PC-3 (cell line): ENCODE measurements around the gene RPS6KA6. TPM values are rescaled to one million over a fixed set of nuclear protein-coding genes. Genes with fewer than 3 reads are reported as not detected.

Experiments used
- ATAC-seq: fragments of 200-7000 bp; cut with Tn5 transposase; 2 replicates; pipeline ENCODE4 v1.9.1; 2020; ENCODE audit warnings: mild to moderate bottlenecking, moderate library complexity
- Bru-seq: library from RNA; stranded (reverse); fragments of 400-500 nt; gene quantifications from one replicate; lab custom pipeline; 2021; lab: Mats Ljungman, UMichigan
- BruChase-seq, 2 experiments: library from RNA; stranded (reverse); fragments of 400-500 nt; gene quantifications; one replicate each; lab custom pipeline; 2021; lab: Mats Ljungman, UMichigan
- BruUV-seq: library from RNA; stranded (reverse); fragments of 400-500 nt; replicated peaks from 2 replicates; lab custom pipeline; 2021; lab: Mats Ljungman, UMichigan
- CTCF ChIA-PET: fragments of 300-600 bp; sonication (Branson Sonifier 250); formaldehyde crosslinking; loops from one replicate; lab custom pipeline; 2022; ENCODE audit warnings: antibody characterized with exemption; lab: Charles Lee
- POLR2A ChIA-PET: fragments of 300-600 bp; sonication (Branson Sonifier 250); formaldehyde crosslinking; loops from one replicate; lab custom pipeline; 2022; ENCODE audit warnings: antibody characterized with exemption; ENCODE audit not compliant: unreplicated experiment; lab: Charles Lee
- DNase-seq: peaks from one replicate; pipeline ENCODE4 v3.0.0-alpha.2; 2015
- H2AFZ ChIP-seq: fragments of 300-600 bp; sonication (generic); 2 replicates; pipeline ENCODE4 v1.6.0; 2016; ENCODE audit warnings: antibody characterized with exemption, low read length
- H3F3A ChIP-seq: fragments of 300-600 bp; sonication (generic); one replicate; pipeline ENCODE4 v1.6.0; 2017; ENCODE audit warnings: antibody characterized with exemption, low read length, control low read depth, mild to moderate bottlenecking; ENCODE audit not compliant: unreplicated experiment
- H3K27ac ChIP-seq: fragments of 300-600 bp; sonication (generic); 2 replicates; pipeline ENCODE4 v1.5.1; 2016; ENCODE audit warnings: mild to moderate bottlenecking, low read length
- H3K27me3 ChIP-seq: fragments of 300-600 bp; sonication (generic); 2 replicates; pipeline ENCODE4 v1.6.1; 2016; ENCODE audit warnings: low read length, mixed read lengths
- H3K36me3 ChIP-seq: fragments of 300-600 bp; sonication (generic); 2 replicates; pipeline ENCODE4 v1.6.1; 2016; ENCODE audit warnings: low read depth, mixed run types, low read length, mixed read lengths
- H3K4me1 ChIP-seq: fragments of 300-600 bp; sonication (generic); 2 replicates; pipeline ENCODE4 v1.5.1; 2016; ENCODE audit warnings: low read length; ENCODE audit not compliant: insufficient read depth
- H3K4me2 ChIP-seq: fragments of 300-600 bp; sonication (generic); 2 replicates; pipeline ENCODE4 v1.6.0; 2016; ENCODE audit warnings: low read length
- H3K4me3 ChIP-seq: fragments of 300-600 bp; sonication (generic); 2 replicates; pipeline ENCODE4 v1.5.1; 2016; ENCODE audit warnings: mild to moderate bottlenecking, low read length, mixed read lengths
- H3K79me2 ChIP-seq: fragments of 300-600 bp; sonication (generic); 2 replicates; pipeline ENCODE4 v1.6.1; 2017; ENCODE audit warnings: low read length, mixed read lengths
- H3K9ac ChIP-seq: fragments of 300-600 bp; sonication (generic); 2 replicates; pipeline ENCODE4 v1.6.0; 2016; ENCODE audit warnings: mild to moderate bottlenecking, low read length
- H3K9me2 ChIP-seq: fragments of 300-600 bp; sonication (generic); replicated peaks from 2 replicates; pipeline ENCODE4 v1.6.1; 2016; ENCODE audit warnings: mixed run types, low read length, mixed read lengths
- H3K9me3 ChIP-seq: fragments of 300-600 bp; sonication (generic); 2 replicates; pipeline ENCODE4 v1.6.1; 2016; ENCODE audit warnings: low read length, mixed read lengths
- H4K20me1 ChIP-seq: fragments of 300-600 bp; sonication (generic); 2 replicates; pipeline ENCODE4 v1.6.1; 2016; ENCODE audit warnings: low read length, mixed read lengths
- CTCF ChIP-seq: fragments of 300-600 bp; sonication (generic); conservative IDR thresholded peaks from 2 replicates; pipeline ENCODE4 v1.5.1; 2017; ENCODE audit warnings: antibody characterized with exemption, low read depth, mild to moderate bottlenecking, low read length
- EZH2 ChIP-seq: fragments of 300-600 bp; sonication (generic); IDR thresholded peaks from one replicate; pipeline ENCODE4 v1.6.1; 2017; ENCODE audit warnings: antibody characterized with exemption, mild to moderate bottlenecking, low read length; ENCODE audit not compliant: unreplicated experiment
- EZH2phosphoT487 ChIP-seq: fragments of 300-600 bp; sonication (generic); IDR thresholded peaks from 2 replicates; pipeline ENCODE4 v1.6.1; 2018; ENCODE audit warnings: mild to moderate bottlenecking, antibody characterized with exemption, low read length, borderline replicate concordance
- intact Hi-C: fragments of 100-400 bp; cut with micrococcal nuclease; formaldehyde crosslinking; loops from 2 replicates; pipeline ENCODE4 v1.9.0; 2023
- long read RNA-seq: library from polyadenylated mRNA; unstranded; transcript quantifications from one replicate; pipeline ENCODE4 v2.0.0, GENCODE V29; 2021; ENCODE audit not compliant: unreplicated experiment
- total RNA-seq: library from RNA; depleted of rRNA; stranded (reverse); fragments of >200 nt; gene quantifications from 2 replicates; pipeline ENCODE4 v1.2.3, GENCODE V29; 2014; rRNA removed

The RPS6KA6 gene
- total RNA-seq: 3.6 and 4.7 TPM in 2 replicates
- Bru-seq, nascent RNA: percentile 83 among the genes with signal in this experiment
- BruChase-seq, experiment 1, labeled RNA remaining after a 6-hour chase: percentile 67 among the genes with signal in this experiment
- percentile 89 among the genes with signal in this experiment for BruChase-seq, experiment 2, labeled RNA remaining after a 2-hour chase
- long read RNA-seq, transcript RPS6KA6-201 (22 exons, 2,547 nt): major isoform, 22 of 57 reads
- long read RNA-seq, partial matches to known transcripts: 20 of 57 reads
- long read RNA-seq, other reads (novel, unspliced or antisense): 15 of 57 reads

GRCh38 chrX:84187533-84188319 is at the start of gene RPS6KA6:
TSS of gene RPS6KA6 (minus strand) at chrX:84188199. CDS start at chrX:84187899, 300 bp downstream.
- peak within 1 kb of the TSS; percentile 66 for H3K9ac ChIP-seq
- POLR2A ChIA-PET: interaction anchor here (0.5 to 0.7 kb wide), 3 partner anchors 68 to 416 kb away, joined by 5 to 6 read pairs (median 5); no protein-coding TSS in a partner anchor
- H3K27me3 ChIP-seq: no peaks in the 10 kb centered on the region
- no peak for TF ChIP-seq EZH2
- no peak for TF ChIP-seq CTCF
- no peak for TF ChIP-seq EZH2phosphoT487
- H4K20me1 ChIP-seq: no peaks in the 10 kb centered on the region
- intact Hi-C loops: loop anchor here (1.0 to 10.0 kb wide), 5 partner anchors 90 to 415 kb away; no protein-coding TSS in a partner anchor
- peak within 1 kb of the TSS; percentile 92 for H3K4me2 ChIP-seq
- H3K9me3 ChIP-seq: no peaks in the 10 kb centered on the region
- no peaks in the 10 kb centered on the region for H3K36me3 ChIP-seq
- peak; percentile 16 for DNase-seq
- H3K27ac ChIP-seq: no peak within 1 kb of the TSS
- H3K4me3 ChIP-seq: peak within 1 kb of the TSS; percentile 88
- H3K4me1 ChIP-seq: peaks cover 14% of the 10 kb centered on the region; the same call in 1 of the 2 replicates
- CTCF ChIA-PET: no interaction called here
- H3K79me2 ChIP-seq: peaks cover 32% of the 10 kb centered on the region
- no TSS peak for BruUV-seq
- no peaks in the 10 kb centered on the region for H3K9me2 ChIP-seq
- no peaks in the 10 kb centered on the region for H3F3A ChIP-seq
- peak within 1 kb of the TSS; percentile 99 for H2AFZ ChIP-seq
- peak; percentile 62 for ATAC-seq

- Histone ChIP-seq H3K9me2 (no peaks in the 10 kb centered on the region), H3K36me3 (no peaks in the 10 kb centered on the region), H2AFZ (no peak overlapping the region), H4K20me1 (no peaks in the 10 kb centered on the region), H3K79me2 (no peaks in the 10 kb centered on the region), H3K27me3 (no peaks in the 10 kb centered on the region), H3F3A (no peaks in the 10 kb centered on the region), H3K9ac (no peak overlapping the region), H3K9me3 (no peaks in the 10 kb centered on the region), H3K4me3 (no peak overlapping the region), H3K4me1 (no peaks in the 10 kb centered on the region), H3K4me2 (no peak overlapping the region), H3K27ac (no peak overlapping the region)
- CTCF ChIA-PET: no interaction called here
- TF ChIP-seq CTCF (no peak), EZH2phosphoT487 (no peak), EZH2 (no peak)
- DNase-seq: no peak
- POLR2A ChIA-PET: no interaction called here
- intact Hi-C loops: no loop called here
- BruUV-seq: no TSS peak
- no peak for ATAC-seq
Observed at GRCh38 chrX:84224741-84225140, 36.7 kb upstream of the RPS6KA6 start.
